ENCODE data around the gene IL17REL.

IL17REL gene

DNA sequence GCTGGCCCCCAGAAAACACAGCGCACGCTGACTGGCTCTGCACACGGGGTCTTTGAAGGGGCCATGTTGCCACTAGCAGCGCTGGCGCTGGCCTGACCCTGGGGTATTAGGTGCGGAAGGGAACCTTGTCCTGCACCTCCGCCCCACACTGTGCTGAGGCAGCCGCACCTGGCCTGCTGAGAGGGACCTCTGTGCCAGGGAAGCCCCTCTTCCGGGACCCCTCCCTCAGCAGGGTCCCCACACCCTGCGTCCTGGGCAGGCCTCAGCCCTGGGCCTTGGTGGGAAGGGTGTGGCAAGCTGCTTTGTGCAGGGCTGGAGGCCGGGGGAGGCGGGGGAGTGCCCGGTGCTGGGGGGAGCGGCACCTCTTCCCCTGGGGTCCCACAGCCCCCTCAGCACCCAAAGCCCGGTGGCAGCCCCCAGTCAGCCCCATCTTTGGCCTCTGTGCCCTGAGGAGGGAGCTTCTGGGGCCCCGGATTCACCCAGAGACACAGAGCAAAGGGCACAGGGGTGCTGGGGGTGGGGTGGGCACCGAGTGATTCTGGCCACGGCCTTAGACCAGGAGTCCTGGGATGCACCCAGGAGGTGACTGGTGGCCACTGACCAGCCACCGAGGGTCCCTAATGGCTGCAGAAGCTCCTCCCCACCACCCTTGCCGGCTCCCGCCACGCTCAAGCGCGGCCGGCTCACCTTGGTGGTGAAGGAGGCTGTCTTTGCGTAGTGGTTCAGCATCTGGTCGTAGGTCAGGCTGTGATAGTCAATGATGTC lies 34.1 kb upstream of the IL17REL start:
- no peak overlapping the region for H3K9ac ChIP-seq (ENCODE audit: low read depth, low read length, poor library complexity, severe bottlenecking)
- H3K4me3 ChIP-seq (ENCODE audit: low read length, poor library complexity, severe bottlenecking), result no peak overlapping the region
- H4K20me1 ChIP-seq (ENCODE audit: insufficient read depth, low read length, poor library complexity, severe bottlenecking), result no peaks in the 10 kb centered on the region
- no peaks in the 10 kb centered on the region for H3K36me3 ChIP-seq (ENCODE audit: insufficient read depth, low read length)
- H3K4me1 ChIP-seq (ENCODE audit: insufficient read depth, low read length, poor library complexity, severe bottlenecking), result peaks cover 18% of the 10 kb centered on the region
- no peak for TF ChIP-seq EZH2phosphoT487 (IDR thresholded peaks at IDR 0.05; ENCODE audit: borderline replicate concordance)
- TF ChIP-seq, protein P1, sequence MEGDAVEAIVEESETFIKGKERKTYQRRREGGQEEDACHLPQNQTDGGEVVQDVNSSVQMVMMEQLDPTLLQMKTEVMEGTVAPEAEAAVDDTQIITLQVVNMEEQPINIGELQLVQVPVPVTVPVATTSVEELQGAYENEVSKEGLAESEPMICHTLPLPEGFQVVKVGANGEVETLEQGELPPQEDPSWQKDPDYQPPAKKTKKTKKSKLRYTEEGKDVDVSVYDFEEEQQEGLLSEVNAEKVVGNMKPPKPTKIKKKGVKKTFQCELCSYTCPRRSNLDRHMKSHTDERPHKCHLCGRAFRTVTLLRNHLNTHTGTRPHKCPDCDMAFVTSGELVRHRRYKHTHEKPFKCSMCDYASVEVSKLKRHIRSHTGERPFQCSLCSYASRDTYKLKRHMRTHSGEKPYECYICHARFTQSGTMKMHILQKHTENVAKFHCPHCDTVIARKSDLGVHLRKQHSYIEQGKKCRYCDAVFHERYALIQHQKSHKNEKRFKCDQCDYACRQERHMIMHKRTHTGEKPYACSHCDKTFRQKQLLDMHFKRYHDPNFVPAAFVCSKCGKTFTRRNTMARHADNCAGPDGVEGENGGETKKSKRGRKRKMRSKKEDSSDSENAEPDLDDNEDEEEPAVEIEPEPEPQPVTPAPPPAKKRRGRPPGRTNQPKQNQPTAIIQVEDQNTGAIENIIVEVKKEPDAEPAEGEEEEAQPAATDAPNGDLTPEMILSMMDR (conservative IDR thresholded peaks at IDR 0.05; ENCODE audit: low read length), result no peak
- H3K9me2 ChIP-seq (replicated peaks; ENCODE audit: low read depth, low read length), result no peaks in the 10 kb centered on the region
- no peak overlapping the region for H2AFZ ChIP-seq (ENCODE audit: low read length)
- no peaks in the 10 kb centered on the region for H3K27me3 ChIP-seq (ENCODE audit: insufficient read depth, low read length, poor library complexity, severe bottlenecking)
- H3K4me2 ChIP-seq (ENCODE audit: low read depth, low read length, poor library complexity, severe bottlenecking), result no peak overlapping the region
- no peaks in the 10 kb centered on the region for H3K9me3 ChIP-seq (ENCODE audit: insufficient read depth, low read depth, low read length)
- no peaks in the 10 kb centered on the region for H3F3A ChIP-seq (ENCODE audit: low read depth)
- no peaks in the 10 kb centered on the region for H3K79me2 ChIP-seq (ENCODE audit: insufficient read depth, low read length)

DNA sequence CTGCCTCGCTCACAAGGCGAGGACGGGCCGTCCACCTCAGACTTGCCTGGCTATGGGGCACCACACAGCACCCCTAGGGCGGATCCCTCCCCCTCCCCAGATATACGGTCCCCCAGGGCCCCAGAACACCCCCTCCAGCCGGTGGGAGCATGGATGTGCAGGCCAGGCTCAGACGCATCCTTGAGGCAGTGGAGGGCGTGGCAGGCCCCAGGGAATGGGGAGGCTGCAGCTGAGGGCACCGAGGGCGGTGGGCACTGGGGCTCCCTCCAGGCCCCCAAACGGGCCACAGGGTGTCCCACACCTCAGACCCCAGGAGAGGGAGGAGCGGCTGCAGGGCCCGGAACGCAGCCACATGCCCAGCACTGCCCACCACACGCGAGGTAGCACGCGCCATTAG lies 33.5 kb upstream of the IL17REL start:
- TF ChIP-seq, protein P1 (conservative IDR thresholded peaks at IDR 0.05; ENCODE audit: low read length), result no peak
- TF ChIP-seq EZH2phosphoT487 (IDR thresholded peaks at IDR 0.05; ENCODE audit: borderline replicate concordance), result no peak
- H3K4me2 ChIP-seq (ENCODE audit: low read depth, low read length, poor library complexity, severe bottlenecking), result no peak overlapping the region
- no peaks in the 10 kb centered on the region for H3K9me2 ChIP-seq (replicated peaks; ENCODE audit: low read depth, low read length)
- no peaks in the 10 kb centered on the region for H3K79me2 ChIP-seq (ENCODE audit: insufficient read depth, low read length)
- no peaks in the 10 kb centered on the region for H3K9me3 ChIP-seq (ENCODE audit: insufficient read depth, low read depth, low read length)
- H2AFZ ChIP-seq (ENCODE audit: low read length), result no peak overlapping the region
- no peaks in the 10 kb centered on the region for H4K20me1 ChIP-seq (ENCODE audit: insufficient read depth, low read length, poor library complexity, severe bottlenecking)
- H3K4me1 ChIP-seq (ENCODE audit: insufficient read depth, low read length, poor library complexity, severe bottlenecking), result peaks cover 18% of the 10 kb centered on the region
- no peak overlapping the region for H3K9ac ChIP-seq (ENCODE audit: low read depth, low read length, poor library complexity, severe bottlenecking)
- H3F3A ChIP-seq (ENCODE audit: low read depth), result no peaks in the 10 kb centered on the region
- no peaks in the 10 kb centered on the region for H3K36me3 ChIP-seq (ENCODE audit: insufficient read depth, low read length)
- no peak overlapping the region for H3K4me3 ChIP-seq (ENCODE audit: low read length, poor library complexity, severe bottlenecking)
- H3K27me3 ChIP-seq (ENCODE audit: insufficient read depth, low read length, poor library complexity, severe bottlenecking), result no peaks in the 10 kb centered on the region

DNA sequence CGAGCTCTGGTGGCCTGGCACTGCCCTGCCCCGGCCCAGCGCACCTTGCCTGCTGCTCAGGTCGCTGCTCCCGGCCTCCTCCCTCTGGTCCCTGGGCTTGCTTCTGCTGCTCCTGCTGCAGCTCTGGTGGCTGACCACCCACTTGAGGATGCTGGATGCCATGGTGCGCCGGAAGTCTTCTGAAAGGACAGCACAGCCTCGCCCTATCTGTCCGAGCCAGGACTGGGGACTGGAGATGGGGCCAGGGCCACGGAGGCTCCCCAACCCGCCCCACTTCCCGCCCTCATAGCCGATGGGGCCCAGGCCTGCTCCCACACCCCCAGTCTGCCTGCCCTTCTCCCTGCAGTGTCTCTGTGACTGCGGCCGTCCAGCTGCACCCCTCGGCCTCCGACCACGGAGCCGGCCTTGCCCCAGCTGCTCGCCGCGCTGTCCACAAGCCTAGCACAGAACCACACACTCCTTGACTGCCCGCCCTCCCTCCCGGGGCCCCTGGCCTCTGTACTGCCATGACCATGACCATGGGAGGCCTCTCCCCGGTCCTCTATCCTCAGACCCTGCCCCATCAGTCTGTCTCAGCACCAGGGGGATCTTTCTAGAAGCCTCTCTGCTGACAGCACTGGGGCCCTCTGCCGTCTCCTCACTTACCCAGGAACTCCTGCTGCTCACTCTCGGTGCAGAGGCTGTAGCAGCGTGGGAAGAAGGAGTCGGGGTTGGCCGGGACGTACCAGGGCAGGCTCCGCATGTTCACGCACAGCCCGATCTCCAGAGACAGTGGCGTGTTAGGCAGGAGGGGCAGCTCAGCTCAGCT lies 32.9 kb upstream of the IL17REL start:
- Histone ChIP-seq H3K4me1 (ENCODE audit: insufficient read depth, low read length, poor library complexity, severe bottlenecking) (peaks cover 18% of the 10 kb centered on the region), H2AFZ (ENCODE audit: low read length) (no peak overlapping the region), H3K4me2 (ENCODE audit: low read depth, low read length, poor library complexity, severe bottlenecking) (peak overlapping the region; percentile 74), H3K79me2 (ENCODE audit: insufficient read depth, low read length) (no peaks in the 10 kb centered on the region), H3F3A (ENCODE audit: low read depth) (no peaks in the 10 kb centered on the region), H4K20me1 (ENCODE audit: insufficient read depth, low read length, poor library complexity, severe bottlenecking) (no peaks in the 10 kb centered on the region), H3K4me3 (ENCODE audit: low read length, poor library complexity, severe bottlenecking) (no peak overlapping the region), H3K9me3 (ENCODE audit: insufficient read depth, low read depth, low read length) (no peaks in the 10 kb centered on the region), H3K9me2 (replicated peaks; ENCODE audit: low read depth, low read length) (no peaks in the 10 kb centered on the region), H3K27me3 (ENCODE audit: insufficient read depth, low read length, poor library complexity, severe bottlenecking) (no peaks in the 10 kb centered on the region), H3K36me3 (ENCODE audit: insufficient read depth, low read length) (no peaks in the 10 kb centered on the region), H3K9ac (ENCODE audit: low read depth, low read length, poor library complexity, severe bottlenecking) (no peak overlapping the region)
- TF ChIP-seq, protein P1 (conservative IDR thresholded peaks at IDR 0.05; ENCODE audit: low read length), result no peak
- no peak for TF ChIP-seq EZH2phosphoT487 (IDR thresholded peaks at IDR 0.05; ENCODE audit: borderline replicate concordance)
